Fibroblast of peridontal ligament (primary cell): Measurements from ENCODE around the gene RBP3.

ENCODE experiments used
- DNase-seq: peaks from one replicate; pipeline ENCODE4 v3.0.0-alpha.2; 2010; ENCODE audit errors: extremely low read depth

RBP3 gene

DNA sequence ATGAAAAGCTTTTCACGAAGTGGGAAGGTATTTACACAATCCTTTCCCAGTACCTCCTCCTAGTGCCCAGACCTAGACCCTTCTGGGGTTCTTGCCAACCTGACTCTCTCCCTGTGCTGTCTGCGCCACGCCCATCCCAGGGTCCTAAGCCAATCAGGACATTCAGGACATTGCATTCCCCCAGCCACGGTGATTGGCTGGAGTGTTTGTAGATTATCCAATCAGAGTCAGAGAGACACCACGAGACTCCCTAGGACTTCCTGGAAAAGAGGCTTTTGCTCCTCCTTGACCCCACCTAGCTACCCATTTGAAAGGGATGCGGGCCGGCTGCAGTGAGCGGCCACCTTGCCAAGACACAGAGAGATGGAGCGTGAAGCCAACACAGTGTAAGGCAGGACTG is 29.5 kb upstream of the RBP3 start:
- no peak for DNase-seq

DNA sequence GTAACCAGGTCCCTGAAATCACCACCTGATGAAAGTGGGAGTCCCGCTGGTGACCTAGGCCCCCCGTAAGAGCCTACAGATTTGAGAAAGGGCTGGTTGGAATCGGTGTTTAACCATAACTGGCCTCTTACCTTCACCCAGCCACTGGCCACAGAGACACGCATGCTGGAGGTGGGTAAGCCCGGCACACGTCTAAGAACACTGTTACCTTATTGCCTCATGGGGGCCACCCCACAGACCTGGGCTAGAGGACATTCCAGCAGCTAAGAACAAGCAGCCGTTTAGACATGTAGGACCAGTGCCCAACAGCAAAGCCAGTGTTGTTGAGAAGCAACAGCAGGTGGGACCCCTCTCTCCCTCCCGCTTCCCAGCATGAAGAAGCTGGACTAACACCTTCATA is 28.4 kb upstream of the RBP3 start:
- no peak for DNase-seq

GRCh38 chr10:47320812-47321211 is 27.4 kb upstream of the RBP3 start:
- DNase-seq: no peak

DNA sequence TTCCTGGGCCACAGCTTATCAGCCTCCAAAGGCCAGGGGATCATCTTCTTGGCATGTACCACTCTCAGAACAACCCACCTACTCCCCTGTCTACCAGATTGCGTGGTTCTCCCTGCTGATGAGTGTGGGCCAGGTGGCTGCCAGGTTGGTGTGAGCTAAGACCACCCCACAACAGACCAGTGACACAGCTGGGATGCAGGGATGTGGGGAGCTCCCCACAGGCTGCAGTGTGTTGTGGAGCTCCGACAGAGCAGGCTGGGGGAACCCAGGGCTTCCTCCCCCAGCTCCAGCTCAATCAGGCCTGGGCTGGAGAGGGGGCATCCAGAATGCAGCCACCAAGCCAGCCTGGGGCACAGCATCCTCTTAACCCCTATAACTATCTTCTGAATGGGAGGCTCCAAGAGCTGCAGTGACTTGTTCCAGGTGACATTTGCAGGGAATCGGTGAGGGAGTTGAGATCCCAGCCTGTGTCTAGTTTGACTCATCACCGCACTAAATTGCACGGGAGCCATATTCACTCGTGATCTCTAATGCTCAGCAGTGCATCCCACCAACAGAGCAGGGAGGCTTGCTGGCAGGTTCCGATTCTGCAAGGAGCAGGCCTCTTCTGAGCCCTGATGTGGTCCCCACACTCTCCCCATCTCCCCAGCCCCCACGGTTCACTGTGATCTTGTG is 26.5 kb upstream of the RBP3 start:
- DNase-seq: no peak

DNA sequence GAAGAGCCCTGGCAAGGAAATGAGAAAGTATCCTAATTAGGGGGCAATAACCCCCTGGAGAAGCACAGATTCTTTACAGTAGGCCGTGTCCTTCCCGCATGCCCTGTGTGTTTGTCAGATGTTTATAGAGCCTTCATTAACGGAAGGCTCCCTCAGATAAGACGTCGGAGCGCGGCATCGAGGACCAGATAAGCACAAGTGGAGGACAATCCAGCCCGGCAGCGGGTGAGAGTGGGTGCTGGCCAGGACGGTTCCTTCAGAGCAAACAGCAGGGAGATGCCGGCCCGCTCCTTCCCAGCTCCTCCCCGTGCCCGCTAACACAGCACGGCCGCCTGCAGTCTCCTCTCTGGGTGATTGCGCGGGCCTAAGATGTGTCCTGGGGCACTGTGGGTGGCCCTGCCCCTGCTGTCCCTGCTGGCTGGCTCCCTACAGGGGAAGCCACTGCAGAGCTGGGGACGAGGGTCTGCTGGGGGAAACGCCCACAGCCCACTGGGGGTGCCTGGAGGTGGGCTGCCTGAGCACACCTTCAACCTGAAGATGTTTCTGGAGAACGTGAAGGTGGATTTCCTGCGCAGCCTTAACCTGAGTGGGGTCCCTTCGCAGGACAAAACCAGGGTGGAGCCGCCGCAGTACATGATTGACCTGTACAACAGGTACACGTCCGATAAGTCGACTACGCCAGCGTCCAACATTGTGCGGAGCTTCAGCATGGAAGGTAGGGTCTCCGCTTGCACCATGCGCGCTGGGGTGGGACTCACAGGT is 25.7 kb upstream of the RBP3 start, which contains the start of gene GDF2:
GDF2 (plus strand) TSS at position 155 of the 762 bp plus-strand sequence; CDS start at position 370, 215 bp downstream.
- DNase-seq: no peak

DNA sequence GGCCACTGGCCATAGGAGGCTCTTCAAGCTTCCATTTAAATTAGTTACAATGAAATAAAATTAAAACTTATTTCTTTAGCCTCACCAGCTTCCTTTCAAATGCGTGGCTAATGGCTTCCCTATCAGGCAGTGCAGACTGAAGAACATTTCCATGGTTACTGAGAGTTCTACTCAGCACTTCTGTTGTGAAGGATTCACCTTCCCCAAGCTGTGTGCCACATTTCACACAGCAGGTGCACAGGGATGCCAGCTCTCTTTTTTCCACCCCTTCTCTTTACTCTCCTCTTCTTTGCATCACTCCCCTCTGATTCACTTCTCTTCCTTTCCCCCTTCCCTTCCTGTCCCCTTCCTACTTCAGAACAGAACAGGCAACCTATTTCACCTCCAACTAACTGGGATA is 25.1 kb upstream of the RBP3 start:
- no peak for DNase-seq

GRCh38 chr10:47323636-47324296 is 24.4 kb upstream of the RBP3 start:
- DNase-seq: no peak

GRCh38 chr10:47325303-47326291 is 22.6 kb upstream of the RBP3 start:
- no peak for DNase-seq

DNA sequence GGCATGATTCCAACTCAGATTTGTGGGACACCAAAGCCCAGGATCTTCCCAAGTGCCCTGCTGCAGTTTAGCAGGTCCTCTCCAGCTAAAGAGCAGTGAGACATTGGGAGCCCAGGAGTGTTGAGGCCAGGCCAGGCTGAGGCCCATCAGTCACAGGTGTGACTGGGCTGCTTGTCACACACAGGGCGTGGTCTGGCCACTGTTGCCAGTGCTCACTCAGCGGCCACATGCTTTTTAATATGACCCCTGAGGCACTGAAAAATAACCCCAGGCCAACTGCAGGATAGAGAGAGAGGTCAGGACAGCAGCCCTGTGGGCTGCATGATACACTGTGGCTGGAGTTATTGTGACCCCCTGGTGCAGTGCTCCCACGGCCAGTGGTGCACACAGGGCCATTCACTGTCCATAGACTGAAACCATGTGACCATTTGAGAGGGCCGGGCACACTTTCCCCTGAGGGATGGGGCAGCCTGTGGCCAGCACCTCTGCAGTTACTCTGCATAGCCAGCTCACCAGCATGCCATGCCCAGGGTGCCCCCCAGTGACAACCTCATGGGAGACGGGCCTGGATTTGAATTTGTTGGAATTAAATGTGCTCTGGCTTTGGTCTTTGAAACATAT is 21.7 kb upstream of the RBP3 start:
- no peak for DNase-seq

GRCh38 chr10:47326927-47327330 is 21.2 kb upstream of the RBP3 start:
- DNase-seq: no peak

DNA sequence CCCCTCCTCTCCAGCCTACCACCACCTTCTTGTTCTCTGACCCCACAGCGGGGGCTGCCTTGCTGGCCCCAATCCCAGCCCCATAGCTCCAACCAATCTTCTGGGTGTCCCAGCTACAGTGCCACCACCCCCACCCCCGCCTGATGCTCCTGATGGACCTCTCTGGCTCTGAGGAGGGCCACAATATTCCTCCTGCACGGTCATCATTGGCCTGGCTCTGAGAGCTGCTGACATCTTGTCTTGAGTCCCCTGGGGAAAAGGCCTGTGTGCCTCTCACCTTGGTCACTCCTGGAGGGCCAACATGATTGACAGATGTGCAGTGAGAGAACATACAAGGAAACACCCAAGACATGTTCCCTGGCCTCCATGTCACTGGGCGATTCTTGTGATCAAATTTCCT is 18.3 kb upstream of the RBP3 start:
- no peak for DNase-seq

GRCh38 chr10:47330366-47330765 is 17.8 kb upstream of the RBP3 start:
- DNase-seq: no peak

GRCh38 chr10:47330804-47331203 is 17.4 kb upstream of the RBP3 start:
- no peak for DNase-seq

DNA sequence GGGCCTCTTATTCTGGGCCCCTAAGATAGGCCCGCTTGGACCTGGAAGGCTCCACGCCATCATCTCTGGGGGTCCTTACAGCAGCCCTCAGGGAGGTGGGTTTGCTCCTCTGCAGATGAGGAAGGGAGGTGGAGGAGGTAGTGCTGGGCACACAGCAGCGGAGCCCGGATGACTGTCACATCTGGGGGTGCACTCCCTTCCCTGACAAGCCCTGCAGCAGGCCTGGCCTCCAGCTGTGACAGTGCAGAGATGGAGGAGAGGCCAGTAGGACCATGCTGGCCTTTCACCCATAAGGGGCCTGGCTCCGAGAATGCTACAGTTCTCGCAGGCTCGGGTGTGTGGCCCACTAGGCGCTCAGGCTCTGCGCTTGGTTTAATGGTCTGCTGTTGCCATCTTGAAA is 16.7 kb upstream of the RBP3 start:
- DNase-seq: no peak

GRCh38 chr10:47331954-47332353 is 16.2 kb upstream of the RBP3 start:
- DNase-seq: no peak

DNA sequence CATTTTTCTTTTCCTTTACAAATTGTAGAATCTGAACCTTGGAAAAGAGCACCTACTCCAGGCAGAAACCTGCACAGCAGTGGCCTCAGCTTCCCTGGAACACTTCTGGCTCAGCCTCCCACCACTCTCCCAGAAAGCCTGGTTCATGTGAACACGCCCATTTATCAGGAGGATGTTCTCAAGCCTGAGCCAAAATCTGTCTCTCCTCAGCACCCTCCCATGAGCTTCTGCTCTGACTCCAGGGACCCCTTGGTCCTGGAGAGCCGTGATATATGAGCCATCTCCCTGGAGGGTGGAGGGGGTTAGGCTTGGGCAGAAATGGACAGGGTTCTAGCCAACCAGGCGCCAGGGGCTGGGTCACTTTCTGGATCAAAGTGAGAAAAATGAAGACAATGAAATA is 15.8 kb upstream of the RBP3 start:
- no peak for DNase-seq

DNA sequence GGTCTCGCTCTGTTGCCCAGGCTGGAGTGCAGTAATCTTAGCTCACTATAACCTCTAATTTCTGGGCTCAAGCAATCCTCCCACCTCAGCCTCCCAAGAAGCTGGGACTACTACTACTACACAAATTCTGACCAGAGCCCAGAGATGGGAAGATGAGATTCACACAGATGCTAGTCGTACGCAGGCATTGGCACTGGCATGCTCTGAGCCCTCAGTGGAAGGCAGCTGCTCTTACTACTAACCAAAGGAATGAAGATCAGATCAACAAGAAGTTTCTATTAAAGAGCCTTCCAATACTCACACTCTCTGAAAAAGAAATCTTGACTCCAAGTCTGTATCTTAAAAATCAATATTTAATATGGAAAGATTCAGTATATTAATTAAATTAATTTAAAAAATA is 15.2 kb upstream of the RBP3 start:
- DNase-seq: peak; percentile 7

- DNase-seq: no peak
Measured at GRCh38 chr10:47333532-47333931, 14.6 kb upstream of the RBP3 start.

- DNase-seq: no peak
Measured at GRCh38 chr10:47334466-47335295, 13.5 kb upstream of the RBP3 start.

DNA sequence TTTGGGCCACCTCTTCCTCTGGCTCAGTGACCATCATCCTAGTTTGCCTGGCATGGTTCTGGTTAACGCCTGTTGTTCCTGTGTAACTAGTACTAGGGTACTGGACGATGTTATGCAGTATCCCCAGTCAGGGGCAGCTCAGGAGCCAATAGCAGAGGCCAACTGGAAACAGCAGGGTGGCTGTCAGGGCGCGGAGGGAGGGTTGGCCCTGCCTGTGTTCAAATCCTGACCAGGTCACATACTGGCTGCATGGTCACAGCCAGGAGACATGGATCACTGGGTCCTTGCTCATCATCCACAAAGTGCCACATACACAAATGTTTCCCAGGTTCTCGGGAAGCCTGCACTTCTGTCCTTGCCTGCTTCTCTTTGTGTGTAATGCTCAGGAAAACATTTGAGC is 12.3 kb upstream of the RBP3 start:
- no peak for DNase-seq
